Measurements from ENCODE around the gene MMRN2. TPM values are rescaled to one million over a fixed set of nuclear protein-coding genes. Genes with fewer than 3 reads are reported as not detected.

Gene MMRN2
- total and polyA plus RNA-seq, 4 donors: 1.7 to 12.1 (median 8.6) TPM

DNA sequence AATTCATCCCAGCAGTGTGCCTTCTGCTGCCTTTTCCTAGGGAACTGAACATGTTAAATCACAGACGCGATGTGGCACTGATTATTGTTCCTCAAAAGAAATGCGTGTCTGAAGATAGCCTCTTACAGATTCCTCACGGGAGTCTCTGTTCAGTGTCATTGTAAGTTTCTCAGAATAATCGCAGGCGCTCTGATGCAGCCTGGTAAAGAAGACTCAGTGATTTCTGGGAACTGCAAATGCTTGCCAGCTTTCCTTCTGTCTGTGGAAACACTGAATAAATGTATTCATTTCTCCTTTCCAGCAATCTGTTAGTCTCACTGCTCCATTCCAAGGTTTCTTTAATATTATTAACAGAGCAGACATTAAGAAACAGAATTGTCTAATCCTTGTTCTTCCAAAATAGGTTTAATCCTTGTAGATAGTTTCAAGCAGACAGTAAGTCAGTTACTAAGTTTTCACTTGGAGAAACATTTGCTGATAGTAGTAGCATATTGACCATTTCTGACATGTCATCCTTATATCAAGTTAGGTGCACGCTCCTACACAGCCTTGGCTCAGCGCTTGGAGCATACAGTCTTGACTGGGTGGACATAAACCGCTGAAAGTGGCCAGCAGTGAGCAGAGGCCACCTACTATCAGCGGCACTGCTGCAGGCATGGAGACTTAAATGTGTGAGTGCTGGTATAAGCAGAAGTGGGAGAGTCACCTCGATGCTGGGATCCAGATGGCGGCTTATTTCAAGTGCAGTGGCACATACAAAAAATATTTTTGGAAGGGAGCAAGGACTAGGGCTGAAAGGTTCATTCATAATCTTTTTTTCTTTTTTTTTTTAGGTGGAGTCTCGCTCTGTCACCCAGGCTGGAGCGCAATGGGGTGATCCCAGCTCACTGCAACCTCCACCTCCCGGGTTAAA is 27.7 kb downstream of the MMRN2 start:
- Histone ChIP-seq H3K4me3 (ENCODE audit: low read depth in 1 of 3, low read length in 3 of 3) (no peak overlapping the region), H3K27ac (ENCODE audit: low read depth in 1 of 2, low read length in 2 of 2) (no peak overlapping the region), H3K9me3 (ENCODE audit: control insufficient read depth in 4 of 4, low read length in 3 of 4) (no peaks in the 10 kb centered on the region), H3K4me1 (ENCODE audit: control insufficient read depth in 4 of 4, insufficient read depth in 4 of 4, low read length in 3 of 4) (peaks cover under 1 to 15% (median 4%) of the 10 kb centered on the region in 4 donors), H3K9ac (ENCODE audit: low read depth in 1 of 2, low read length in 2 of 2) (no peak overlapping the region), H3K27me3 (ENCODE audit: control insufficient read depth in 4 of 4, insufficient read depth in 4 of 4, low read length in 3 of 4) (no peaks in the 10 kb centered on the region), H3K36me3 (ENCODE audit: control insufficient read depth in 4 of 4, insufficient read depth in 3 of 4, low read depth in 1 of 4, low read length in 3 of 4) (no peaks in the 10 kb centered on the region)
- 94% methylated on average over 15 of the region's 15 CpGs for WGBS
- DNase-seq (ENCODE audit: low spot score): no peak
- TF ChIP-seq HNF4A (conservative IDR thresholded peaks at IDR 0.05): no peak
- no peak for TF ChIP-seq FOXA2 (IDR thresholded peaks at IDR 0.05)
- TF ChIP-seq FOXA1 (IDR thresholded peaks at IDR 0.05): no peak
- TF ChIP-seq EGR1 (IDR thresholded peaks at IDR 0.05; ENCODE audit: low read depth in 2 of 2): no peak
- TF ChIP-seq, protein P1, sequence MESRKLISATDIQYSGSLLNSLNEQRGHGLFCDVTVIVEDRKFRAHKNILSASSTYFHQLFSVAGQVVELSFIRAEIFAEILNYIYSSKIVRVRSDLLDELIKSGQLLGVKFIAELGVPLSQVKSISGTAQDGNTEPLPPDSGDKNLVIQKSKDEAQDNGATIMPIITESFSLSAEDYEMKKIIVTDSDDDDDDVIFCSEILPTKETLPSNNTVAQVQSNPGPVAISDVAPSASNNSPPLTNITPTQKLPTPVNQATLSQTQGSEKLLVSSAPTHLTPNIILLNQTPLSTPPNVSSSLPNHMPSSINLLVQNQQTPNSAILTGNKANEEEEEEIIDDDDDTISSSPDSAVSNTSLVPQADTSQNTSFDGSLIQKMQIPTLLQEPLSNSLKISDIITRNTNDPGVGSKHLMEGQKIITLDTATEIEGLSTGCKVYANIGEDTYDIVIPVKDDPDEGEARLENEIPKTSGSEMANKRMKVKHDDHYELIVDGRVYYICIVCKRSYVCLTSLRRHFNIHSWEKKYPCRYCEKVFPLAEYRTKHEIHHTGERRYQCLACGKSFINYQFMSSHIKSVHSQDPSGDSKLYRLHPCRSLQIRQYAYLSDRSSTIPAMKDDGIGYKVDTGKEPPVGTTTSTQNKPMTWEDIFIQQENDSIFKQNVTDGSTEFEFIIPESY (IDR thresholded peaks at IDR 0.05): no peak
- TF ChIP-seq, protein P2, sequence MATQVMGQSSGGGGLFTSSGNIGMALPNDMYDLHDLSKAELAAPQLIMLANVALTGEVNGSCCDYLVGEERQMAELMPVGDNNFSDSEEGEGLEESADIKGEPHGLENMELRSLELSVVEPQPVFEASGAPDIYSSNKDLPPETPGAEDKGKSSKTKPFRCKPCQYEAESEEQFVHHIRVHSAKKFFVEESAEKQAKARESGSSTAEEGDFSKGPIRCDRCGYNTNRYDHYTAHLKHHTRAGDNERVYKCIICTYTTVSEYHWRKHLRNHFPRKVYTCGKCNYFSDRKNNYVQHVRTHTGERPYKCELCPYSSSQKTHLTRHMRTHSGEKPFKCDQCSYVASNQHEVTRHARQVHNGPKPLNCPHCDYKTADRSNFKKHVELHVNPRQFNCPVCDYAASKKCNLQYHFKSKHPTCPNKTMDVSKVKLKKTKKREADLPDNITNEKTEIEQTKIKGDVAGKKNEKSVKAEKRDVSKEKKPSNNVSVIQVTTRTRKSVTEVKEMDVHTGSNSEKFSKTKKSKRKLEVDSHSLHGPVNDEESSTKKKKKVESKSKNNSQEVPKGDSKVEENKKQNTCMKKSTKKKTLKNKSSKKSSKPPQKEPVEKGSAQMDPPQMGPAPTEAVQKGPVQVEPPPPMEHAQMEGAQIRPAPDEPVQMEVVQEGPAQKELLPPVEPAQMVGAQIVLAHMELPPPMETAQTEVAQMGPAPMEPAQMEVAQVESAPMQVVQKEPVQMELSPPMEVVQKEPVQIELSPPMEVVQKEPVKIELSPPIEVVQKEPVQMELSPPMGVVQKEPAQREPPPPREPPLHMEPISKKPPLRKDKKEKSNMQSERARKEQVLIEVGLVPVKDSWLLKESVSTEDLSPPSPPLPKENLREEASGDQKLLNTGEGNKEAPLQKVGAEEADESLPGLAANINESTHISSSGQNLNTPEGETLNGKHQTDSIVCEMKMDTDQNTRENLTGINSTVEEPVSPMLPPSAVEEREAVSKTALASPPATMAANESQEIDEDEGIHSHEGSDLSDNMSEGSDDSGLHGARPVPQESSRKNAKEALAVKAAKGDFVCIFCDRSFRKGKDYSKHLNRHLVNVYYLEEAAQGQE (IDR thresholded peaks at IDR 0.05): no peak
- TF ChIP-seq, protein P3, sequence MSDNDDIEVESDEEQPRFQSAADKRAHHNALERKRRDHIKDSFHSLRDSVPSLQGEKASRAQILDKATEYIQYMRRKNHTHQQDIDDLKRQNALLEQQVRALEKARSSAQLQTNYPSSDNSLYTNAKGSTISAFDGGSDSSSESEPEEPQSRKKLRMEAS (IDR thresholded peaks at IDR 0.05): no peak
- TF ChIP-seq HNF4G (IDR thresholded peaks at IDR 0.05): no peak
- no peak for TF ChIP-seq GABPA (IDR thresholded peaks at IDR 0.05 in 1 of 2, conservative IDR thresholded peaks at IDR 0.05 in 1 of 2)
- TF ChIP-seq RXRA (IDR thresholded peaks at IDR 0.05): no peak
- no peak for TF ChIP-seq SP1 (IDR thresholded peaks at IDR 0.05)
- TF ChIP-seq NR2F2 (IDR thresholded peaks at IDR 0.05): no peak
- no peak for TF ChIP-seq YY1 (IDR thresholded peaks at IDR 0.05)
- no peak for TF ChIP-seq RAD21 (IDR thresholded peaks at IDR 0.05)

DNA sequence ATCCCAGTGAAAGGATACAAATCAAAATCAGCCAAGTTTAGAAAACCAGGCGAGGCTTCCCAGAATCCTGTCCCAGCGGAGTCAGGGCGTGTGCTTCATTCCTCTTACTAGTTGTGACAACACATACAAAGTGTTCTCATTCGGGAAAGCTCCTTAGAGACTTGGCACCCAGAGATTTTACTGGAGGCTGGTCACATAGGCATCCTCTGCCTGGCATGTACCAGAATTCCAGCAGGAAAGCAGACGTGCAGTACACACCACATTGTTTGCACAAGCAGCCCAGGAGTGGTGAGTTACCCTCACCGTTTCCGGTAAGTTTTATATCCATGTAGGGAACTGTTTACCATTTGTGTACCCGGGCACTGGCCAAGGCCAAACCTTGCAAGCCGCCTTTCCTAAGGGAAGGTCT is 34.9 kb downstream of the MMRN2 start:
- Histone ChIP-seq H3K9me3 (ENCODE audit: control insufficient read depth in 4 of 4, low read length in 3 of 4) (no peaks in the 10 kb centered on the region), H3K4me3 (ENCODE audit: low read depth in 1 of 3, low read length in 3 of 3) (no peak overlapping the region), H3K27me3 (ENCODE audit: control insufficient read depth in 4 of 4, insufficient read depth in 4 of 4, low read length in 3 of 4) (no peaks in the 10 kb centered on the region), H3K9ac (ENCODE audit: low read depth in 1 of 2, low read length in 2 of 2) (no peak overlapping the region), H3K4me1 (ENCODE audit: control insufficient read depth in 4 of 4, insufficient read depth in 4 of 4, low read length in 3 of 4) (no peaks in the 10 kb centered on the region), H3K27ac (ENCODE audit: low read depth in 1 of 2, low read length in 2 of 2) (no peak overlapping the region), H3K36me3 (ENCODE audit: control insufficient read depth in 4 of 4, insufficient read depth in 3 of 4, low read depth in 1 of 4, low read length in 3 of 4) (peaks cover 4 to 23% (median 13%) of the 10 kb centered on the region in 4 donors)
- TF ChIP-seq HNF4A (conservative IDR thresholded peaks at IDR 0.05): no peak
- no peak for TF ChIP-seq FOXA1 (IDR thresholded peaks at IDR 0.05)
- TF ChIP-seq, protein P1 (IDR thresholded peaks at IDR 0.05): no peak
- TF ChIP-seq, protein P2 (IDR thresholded peaks at IDR 0.05): no peak
- TF ChIP-seq, protein P4, sequence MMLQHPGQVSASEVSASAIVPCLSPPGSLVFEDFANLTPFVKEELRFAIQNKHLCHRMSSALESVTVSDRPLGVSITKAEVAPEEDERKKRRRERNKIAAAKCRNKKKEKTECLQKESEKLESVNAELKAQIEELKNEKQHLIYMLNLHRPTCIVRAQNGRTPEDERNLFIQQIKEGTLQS (IDR thresholded peaks at IDR 0.05): no peak
- TF ChIP-seq, protein P5, sequence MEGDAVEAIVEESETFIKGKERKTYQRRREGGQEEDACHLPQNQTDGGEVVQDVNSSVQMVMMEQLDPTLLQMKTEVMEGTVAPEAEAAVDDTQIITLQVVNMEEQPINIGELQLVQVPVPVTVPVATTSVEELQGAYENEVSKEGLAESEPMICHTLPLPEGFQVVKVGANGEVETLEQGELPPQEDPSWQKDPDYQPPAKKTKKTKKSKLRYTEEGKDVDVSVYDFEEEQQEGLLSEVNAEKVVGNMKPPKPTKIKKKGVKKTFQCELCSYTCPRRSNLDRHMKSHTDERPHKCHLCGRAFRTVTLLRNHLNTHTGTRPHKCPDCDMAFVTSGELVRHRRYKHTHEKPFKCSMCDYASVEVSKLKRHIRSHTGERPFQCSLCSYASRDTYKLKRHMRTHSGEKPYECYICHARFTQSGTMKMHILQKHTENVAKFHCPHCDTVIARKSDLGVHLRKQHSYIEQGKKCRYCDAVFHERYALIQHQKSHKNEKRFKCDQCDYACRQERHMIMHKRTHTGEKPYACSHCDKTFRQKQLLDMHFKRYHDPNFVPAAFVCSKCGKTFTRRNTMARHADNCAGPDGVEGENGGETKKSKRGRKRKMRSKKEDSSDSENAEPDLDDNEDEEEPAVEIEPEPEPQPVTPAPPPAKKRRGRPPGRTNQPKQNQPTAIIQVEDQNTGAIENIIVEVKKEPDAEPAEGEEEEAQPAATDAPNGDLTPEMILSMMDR (IDR thresholded peaks at IDR 0.05; ENCODE audit: low read depth, low read length, missing input control): no peak
- TF ChIP-seq NR2F2 (IDR thresholded peaks at IDR 0.05): no peak
- 85% methylated on average over 9 of the region's 9 CpGs for WGBS
- DNase-seq (ENCODE audit: low spot score): no peak

All from liver (tissue), 9 donors.